ENCODE data around the gene COL4A1.
A peak's percentile ranks its signal among the peaks of the same experiment; 100 is the strongest.
"Not testable (repeated sequence)": the region's sequence is repeated elsewhere in the genome, so short reads cannot be mapped to it uniquely, and the experiment has no call there.

Gene COL4A1

DNA sequence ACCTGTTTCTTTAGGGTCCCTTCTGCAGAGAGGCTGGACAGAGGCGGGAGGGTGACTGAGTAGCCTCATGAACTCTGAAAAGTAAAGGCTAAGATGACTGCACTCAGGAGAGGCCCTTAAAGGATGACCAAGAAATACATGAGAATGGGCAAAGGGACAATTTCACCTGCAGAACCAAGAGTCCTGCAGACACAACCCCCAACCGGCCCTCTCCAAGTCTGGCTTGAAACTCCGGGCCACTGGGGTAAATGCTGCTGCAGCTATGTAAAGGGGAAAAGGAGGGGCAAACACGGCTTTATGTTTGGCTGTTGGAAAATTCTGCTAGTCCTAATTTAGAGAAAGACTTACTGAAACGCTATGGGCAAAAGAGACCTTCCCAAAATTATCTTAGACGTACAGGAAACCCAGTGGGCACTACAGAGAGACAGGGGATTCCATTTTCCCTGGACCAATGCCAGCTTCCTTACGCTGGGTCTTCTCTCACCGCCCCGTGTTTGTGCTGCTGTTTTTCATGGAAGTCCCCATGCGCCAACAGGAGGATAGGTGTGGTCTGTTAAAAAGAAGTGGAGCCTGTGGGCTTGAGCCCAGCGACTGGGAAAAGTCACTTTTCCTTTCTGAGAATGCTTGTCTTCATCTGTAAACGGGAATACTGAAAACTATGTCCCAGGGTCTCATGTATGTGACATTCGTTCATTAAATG, 10.7 kb upstream of the COL4A1 start:
- H3K9me3 ChIP-seq (ENCODE audit: control insufficient read depth in 1 of 2, low read length in 2 of 2): no peaks in the 10 kb centered on the region
- H3K27me3 ChIP-seq (ENCODE audit: control insufficient read depth in 1 of 2, insufficient read depth in 2 of 2, low read length in 2 of 2): peaks cover 0 to 3% of the 10 kb centered on the region in 2 donors
- no peak overlapping the region for H3K27ac ChIP-seq (ENCODE audit: low read depth, low read length)
- H3K36me3 ChIP-seq (ENCODE audit: control insufficient read depth in 1 of 2, insufficient read depth in 2 of 2, low read length in 2 of 2): peaks cover 0 to 5% of the 10 kb centered on the region in 2 donors
- no peak overlapping the region for H3K9ac ChIP-seq (ENCODE audit: low read depth in 1 of 2, low read length in 2 of 2)
- H3K4me1 ChIP-seq (ENCODE audit: control insufficient read depth in 1 of 2, insufficient read depth in 2 of 2, low read length in 2 of 2): peaks cover 0 to 7% of the 10 kb centered on the region in 2 donors
- no peak overlapping the region for H3K4me3 ChIP-seq (ENCODE audit: low read depth in 1 of 2, low read length in 2 of 2)

DNA sequence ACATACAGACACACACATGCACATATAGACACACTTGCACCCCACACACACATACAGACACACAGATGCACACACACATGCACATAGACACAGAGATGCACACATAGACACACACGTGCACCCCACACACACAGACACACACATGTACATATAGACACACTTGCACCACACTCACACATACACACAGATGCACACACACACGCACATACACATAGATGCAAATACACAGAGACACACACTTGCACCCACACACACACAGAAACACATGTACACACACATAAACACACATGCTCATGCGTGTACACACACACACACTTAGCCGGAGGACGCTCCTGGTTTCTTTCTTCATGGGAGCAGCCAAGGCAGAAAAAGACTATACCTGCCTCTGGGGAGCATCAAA, 10.1 kb upstream of the COL4A1 start:
- Histone ChIP-seq H3K27ac (ENCODE audit: low read depth, low read length) (no peak overlapping the region), H3K4me1 (ENCODE audit: control insufficient read depth in 1 of 2, insufficient read depth in 2 of 2, low read length in 2 of 2) (peaks cover 0 to 7% of the 10 kb centered on the region in 2 donors), H3K27me3 (ENCODE audit: control insufficient read depth in 1 of 2, insufficient read depth in 2 of 2, low read length in 2 of 2) (peaks cover 0 to 3% of the 10 kb centered on the region in 2 donors), H3K9ac (ENCODE audit: low read depth in 1 of 2, low read length in 2 of 2) (peak overlapping the region in 1 of 2 donors; percentile 4), H3K9me3 (ENCODE audit: control insufficient read depth in 1 of 2, low read length in 2 of 2) (no peaks in the 10 kb centered on the region), H3K4me3 (ENCODE audit: low read depth in 1 of 2, low read length in 2 of 2) (no peak overlapping the region), H3K36me3 (ENCODE audit: control insufficient read depth in 1 of 2, insufficient read depth in 2 of 2, low read length in 2 of 2) (peaks cover 0 to 5% of the 10 kb centered on the region in 2 donors)

DNA sequence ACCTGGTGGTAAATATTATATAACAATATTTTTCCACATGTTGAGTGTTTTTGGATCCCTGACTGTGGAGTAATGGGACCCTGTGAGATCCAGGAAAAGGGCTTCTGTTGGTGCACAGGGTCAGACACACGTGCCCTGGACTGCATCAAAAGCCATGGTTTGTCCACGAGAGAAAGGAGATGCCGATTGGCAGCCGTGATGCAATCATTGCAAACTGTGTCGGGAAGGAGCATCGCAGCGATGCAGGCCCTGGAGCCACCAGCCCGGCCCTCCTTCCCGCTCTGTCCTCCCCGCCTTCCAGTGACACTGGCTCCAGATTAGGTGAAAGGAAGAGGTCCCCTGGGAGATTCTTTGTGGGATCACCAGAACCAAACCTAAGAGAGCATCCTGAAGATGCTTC, 9.2 kb upstream of the COL4A1 start:
- Histone ChIP-seq H3K36me3 (ENCODE audit: control insufficient read depth in 1 of 2, insufficient read depth in 2 of 2, low read length in 2 of 2) (peaks cover 0 to 5% of the 10 kb centered on the region in 2 donors), H3K27me3 (ENCODE audit: control insufficient read depth in 1 of 2, insufficient read depth in 2 of 2, low read length in 2 of 2) (peaks cover 3% of the 10 kb centered on the region in 2 donors), H3K4me1 (ENCODE audit: control insufficient read depth in 1 of 2, insufficient read depth in 2 of 2, low read length in 2 of 2) (peaks cover 0 to 7% of the 10 kb centered on the region in 2 donors), H3K4me3 (ENCODE audit: low read depth in 1 of 2, low read length in 2 of 2) (no peak overlapping the region), H3K9ac (ENCODE audit: low read depth in 1 of 2, low read length in 2 of 2) (no peak overlapping the region), H3K9me3 (ENCODE audit: control insufficient read depth in 1 of 2, low read length in 2 of 2) (no peaks in the 10 kb centered on the region), H3K27ac (ENCODE audit: low read depth, low read length) (no peak overlapping the region)

DNA sequence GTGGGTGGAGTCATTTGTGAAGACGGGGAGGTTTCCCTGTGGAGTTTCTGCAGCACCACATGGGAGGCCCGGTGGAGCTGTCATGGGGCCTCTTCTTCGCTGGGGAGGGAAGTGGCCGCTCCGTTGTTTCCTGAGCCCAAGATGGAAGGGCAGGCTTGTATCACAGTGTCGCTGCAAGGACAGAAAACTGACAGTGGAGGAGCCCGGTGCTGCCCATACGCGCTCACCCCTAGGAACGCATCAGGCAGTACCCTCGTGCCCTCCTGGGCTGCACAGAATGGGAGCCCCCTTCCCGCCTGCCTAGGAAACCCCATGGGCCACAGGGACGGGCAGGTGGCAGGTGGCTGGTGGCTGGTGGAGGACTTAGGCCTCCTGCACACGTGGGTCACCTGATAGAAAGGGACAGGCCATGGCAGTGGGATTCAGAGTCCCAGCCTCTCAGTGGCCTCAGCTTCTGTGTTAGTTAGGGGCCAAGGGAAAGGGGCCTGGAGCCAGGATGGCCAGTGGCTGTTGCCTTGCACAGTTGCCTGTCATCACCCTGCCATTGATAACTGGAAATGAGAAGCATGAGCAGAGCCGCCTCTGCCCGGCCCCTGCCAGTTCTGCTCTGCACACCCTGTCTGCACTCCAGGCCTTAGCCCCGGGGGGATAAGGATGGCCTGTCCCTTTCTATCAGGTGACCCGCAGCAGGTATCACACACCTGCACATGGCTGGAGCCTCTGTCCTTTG, 7.7 kb upstream of the COL4A1 start:
- H3K9ac ChIP-seq (ENCODE audit: low read depth in 1 of 2, low read length in 2 of 2): no peak overlapping the region
- no peaks in the 10 kb centered on the region for H3K9me3 ChIP-seq (ENCODE audit: control insufficient read depth in 1 of 2, low read length in 2 of 2)
- peaks cover 0 to 5% of the 10 kb centered on the region in 2 donors for H3K36me3 ChIP-seq (ENCODE audit: control insufficient read depth in 1 of 2, insufficient read depth in 2 of 2, low read length in 2 of 2)
- no peak overlapping the region for H3K27ac ChIP-seq (ENCODE audit: low read depth, low read length)
- peaks cover 3 to 11% of the 10 kb centered on the region in 2 donors for H3K27me3 ChIP-seq (ENCODE audit: control insufficient read depth in 1 of 2, insufficient read depth in 2 of 2, low read length in 2 of 2)
- peaks cover 3 to 13% of the 10 kb centered on the region in 2 donors for H3K4me1 ChIP-seq (ENCODE audit: control insufficient read depth in 1 of 2, insufficient read depth in 2 of 2, low read length in 2 of 2)
- H3K4me3 ChIP-seq (ENCODE audit: low read depth in 1 of 2, low read length in 2 of 2): no peak overlapping the region

DNA sequence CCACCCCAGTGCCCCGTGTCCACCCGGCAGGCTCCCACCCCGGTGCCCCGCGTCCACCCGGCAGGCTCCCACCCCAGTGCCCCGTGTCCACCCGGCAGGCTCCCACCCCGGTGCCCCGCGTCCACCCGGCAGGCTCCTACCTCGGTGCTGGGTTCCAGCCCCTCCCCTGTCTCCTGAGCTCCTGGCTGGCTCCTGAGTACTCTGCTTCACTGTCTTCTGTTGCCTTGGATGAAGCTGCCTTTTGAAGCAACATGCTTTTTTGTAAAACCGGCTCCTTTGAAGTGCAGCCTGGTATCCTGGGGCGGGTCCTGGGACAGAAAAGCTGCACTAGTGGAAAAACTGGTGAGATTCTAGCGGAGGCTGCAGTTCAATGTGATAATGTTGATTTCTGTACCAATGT, 6.8 kb upstream of the COL4A1 start:
- H3K4me3 ChIP-seq (ENCODE audit: low read depth in 1 of 2, low read length in 2 of 2); H3K9me3 ChIP-seq (ENCODE audit: control insufficient read depth in 1 of 2, low read length in 2 of 2); H3K36me3 ChIP-seq (ENCODE audit: control insufficient read depth in 1 of 2, insufficient read depth in 2 of 2, low read length in 2 of 2); H3K27ac ChIP-seq (ENCODE audit: low read depth, low read length); H3K9ac ChIP-seq (ENCODE audit: low read depth in 1 of 2, low read length in 2 of 2): not testable (repeated sequence)
- Histone ChIP-seq H3K4me1 (ENCODE audit: control insufficient read depth in 1 of 2, insufficient read depth in 2 of 2, low read length in 2 of 2) (peaks cover 10 to 20% of the 10 kb centered on the region in 2 donors), H3K27me3 (ENCODE audit: control insufficient read depth in 1 of 2, insufficient read depth in 2 of 2, low read length in 2 of 2) (peaks cover 10 to 17% of the 10 kb centered on the region in 2 donors)

DNA sequence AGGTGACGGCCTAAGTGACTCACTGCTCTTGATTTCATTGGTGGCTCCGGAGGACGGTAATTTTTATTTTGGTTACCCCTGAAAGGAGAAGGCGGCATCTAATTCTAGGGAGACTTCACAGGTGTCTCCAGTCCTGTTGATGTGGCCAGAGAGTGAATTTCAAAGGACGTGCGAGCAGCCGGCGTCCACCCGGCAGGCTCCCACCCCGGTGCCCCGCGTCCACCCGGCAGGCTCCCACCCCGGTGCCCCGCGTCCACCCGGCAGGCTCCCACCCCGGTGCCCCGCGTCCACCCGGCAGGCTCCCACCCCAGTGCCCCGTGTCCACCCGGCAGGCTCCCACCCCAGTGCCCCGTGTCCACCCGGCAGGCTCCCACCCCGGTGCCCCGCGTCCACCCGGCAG, 6.3 kb upstream of the COL4A1 start:
- peaks cover 10 to 21% of the 10 kb centered on the region in 2 donors for H3K4me1 ChIP-seq (ENCODE audit: control insufficient read depth in 1 of 2, insufficient read depth in 2 of 2, low read length in 2 of 2)
- H3K36me3 ChIP-seq (ENCODE audit: control insufficient read depth in 1 of 2, insufficient read depth in 2 of 2, low read length in 2 of 2); H3K9ac ChIP-seq (ENCODE audit: low read depth in 1 of 2, low read length in 2 of 2); H3K27ac ChIP-seq (ENCODE audit: low read depth, low read length); H3K9me3 ChIP-seq (ENCODE audit: control insufficient read depth in 1 of 2, low read length in 2 of 2): not testable (repeated sequence)
- peaks cover 15 to 22% of the 10 kb centered on the region in 2 donors for H3K27me3 ChIP-seq (ENCODE audit: control insufficient read depth in 1 of 2, insufficient read depth in 2 of 2, low read length in 2 of 2)
- H3K4me3 ChIP-seq (ENCODE audit: low read depth in 1 of 2, low read length in 2 of 2): peak overlapping the region in 1 of 2 donors; percentile 8

DNA sequence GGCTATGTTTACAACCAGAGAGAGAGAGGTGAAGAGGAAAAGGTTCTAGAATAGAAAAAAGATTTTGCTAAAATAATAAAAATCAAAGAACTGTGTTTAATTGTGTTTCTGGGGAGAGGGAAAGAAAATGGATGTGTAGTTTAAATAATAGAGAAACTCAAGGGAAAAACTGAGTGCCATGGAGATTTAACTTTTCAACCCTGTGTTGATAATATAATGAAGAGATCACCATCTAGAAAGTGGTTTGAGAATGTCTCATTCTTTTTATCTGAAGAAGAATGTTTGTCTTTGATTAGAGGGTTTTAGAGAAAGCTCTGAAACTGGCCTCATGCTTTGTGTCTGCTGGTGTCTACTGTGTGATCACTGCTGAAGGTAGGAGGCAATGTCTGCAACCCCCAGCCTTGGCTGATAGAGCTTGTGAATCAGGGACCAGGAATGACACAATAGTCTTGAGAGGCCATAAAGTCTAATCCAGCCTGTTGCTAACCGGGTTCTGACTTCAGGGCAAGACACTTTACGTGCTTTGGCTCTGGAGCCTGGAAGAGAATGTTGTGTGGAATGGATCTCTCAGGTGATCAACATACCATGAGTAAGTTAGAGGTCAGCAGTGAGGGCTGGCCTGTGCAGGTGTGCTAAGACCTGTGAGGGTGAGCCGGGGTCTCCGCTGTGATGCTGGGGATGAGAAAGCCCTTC, 5.5 kb upstream of the COL4A1 start:
- Histone ChIP-seq H3K9ac (ENCODE audit: low read depth in 1 of 2, low read length in 2 of 2) (no peak overlapping the region), H3K4me1 (ENCODE audit: control insufficient read depth in 1 of 2, insufficient read depth in 2 of 2, low read length in 2 of 2) (peaks cover 10 to 21% of the 10 kb centered on the region in 2 donors), H3K27me3 (ENCODE audit: control insufficient read depth in 1 of 2, insufficient read depth in 2 of 2, low read length in 2 of 2) (peaks cover 22 to 30% of the 10 kb centered on the region in 2 donors), H3K27ac (ENCODE audit: low read depth, low read length) (peak overlapping the region; percentile 23), H3K4me3 (ENCODE audit: low read depth in 1 of 2, low read length in 2 of 2) (peak overlapping the region in 1 of 2 donors; percentile 8), H3K9me3 (ENCODE audit: control insufficient read depth in 1 of 2, low read length in 2 of 2) (no peaks in the 10 kb centered on the region), H3K36me3 (ENCODE audit: control insufficient read depth in 1 of 2, insufficient read depth in 2 of 2, low read length in 2 of 2) (peaks cover 4 to 5% of the 10 kb centered on the region in 2 donors)

DNA sequence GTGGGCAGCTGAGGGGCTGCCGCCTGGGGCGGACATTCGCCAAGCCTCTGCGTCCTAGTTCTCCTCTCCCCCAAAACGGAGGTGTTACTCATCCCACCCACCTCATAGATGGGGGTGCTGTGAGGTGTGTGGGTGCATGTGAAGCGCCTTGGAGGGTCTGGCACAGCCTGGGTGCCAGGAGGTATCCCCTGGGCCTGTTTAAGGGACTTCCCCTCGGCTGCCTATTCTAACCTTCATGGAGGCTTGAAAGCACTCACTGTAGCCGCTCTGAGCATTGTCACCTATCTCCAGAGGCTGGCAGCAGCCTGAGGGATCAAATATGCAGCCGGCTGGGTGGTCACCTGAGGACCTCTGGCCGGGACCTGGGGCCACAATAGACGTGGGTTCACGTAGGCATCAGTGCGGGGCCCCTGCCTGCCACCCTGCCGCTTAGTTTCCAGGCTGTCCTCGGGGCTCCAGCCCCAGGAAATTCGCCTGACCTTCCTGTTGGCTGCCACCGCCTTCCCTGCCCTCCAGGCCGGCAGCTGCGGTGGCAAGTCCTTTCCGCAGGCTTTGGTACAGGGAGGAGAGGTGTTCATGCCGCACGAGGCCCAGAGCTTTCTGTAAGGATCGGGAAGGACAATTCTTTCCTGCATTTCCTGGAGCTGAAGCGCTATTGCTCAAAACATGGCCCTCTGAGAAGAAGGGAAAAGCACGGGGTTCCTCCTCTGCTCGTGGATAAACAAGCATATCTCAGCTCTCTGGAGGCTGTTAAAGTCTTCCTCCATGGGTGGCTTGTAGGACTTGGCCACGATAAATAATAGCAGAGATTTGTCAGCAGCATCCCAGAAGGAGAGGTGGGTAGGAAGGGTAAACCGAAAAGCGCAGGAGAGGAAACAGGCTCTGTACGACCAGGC, 4.7 kb upstream of the COL4A1 start:
- Histone ChIP-seq H3K9me3 (ENCODE audit: control insufficient read depth in 1 of 2, low read length in 2 of 2) (no peaks in the 10 kb centered on the region), H3K27me3 (ENCODE audit: control insufficient read depth in 1 of 2, insufficient read depth in 2 of 2, low read length in 2 of 2) (peaks cover 20 to 31% of the 10 kb centered on the region in 2 donors), H3K27ac (ENCODE audit: low read depth, low read length) (peak overlapping the region; percentile 42), H3K4me1 (ENCODE audit: control insufficient read depth in 1 of 2, insufficient read depth in 2 of 2, low read length in 2 of 2) (peaks cover 10 to 17% of the 10 kb centered on the region in 2 donors), H3K4me3 (ENCODE audit: low read depth in 1 of 2, low read length in 2 of 2) (no peak overlapping the region), H3K9ac (ENCODE audit: low read depth in 1 of 2, low read length in 2 of 2) (peak overlapping the region in 1 of 2 donors; percentile 33), H3K36me3 (ENCODE audit: control insufficient read depth in 1 of 2, insufficient read depth in 2 of 2, low read length in 2 of 2) (peaks cover 0 to 4% of the 10 kb centered on the region in 2 donors)

DNA sequence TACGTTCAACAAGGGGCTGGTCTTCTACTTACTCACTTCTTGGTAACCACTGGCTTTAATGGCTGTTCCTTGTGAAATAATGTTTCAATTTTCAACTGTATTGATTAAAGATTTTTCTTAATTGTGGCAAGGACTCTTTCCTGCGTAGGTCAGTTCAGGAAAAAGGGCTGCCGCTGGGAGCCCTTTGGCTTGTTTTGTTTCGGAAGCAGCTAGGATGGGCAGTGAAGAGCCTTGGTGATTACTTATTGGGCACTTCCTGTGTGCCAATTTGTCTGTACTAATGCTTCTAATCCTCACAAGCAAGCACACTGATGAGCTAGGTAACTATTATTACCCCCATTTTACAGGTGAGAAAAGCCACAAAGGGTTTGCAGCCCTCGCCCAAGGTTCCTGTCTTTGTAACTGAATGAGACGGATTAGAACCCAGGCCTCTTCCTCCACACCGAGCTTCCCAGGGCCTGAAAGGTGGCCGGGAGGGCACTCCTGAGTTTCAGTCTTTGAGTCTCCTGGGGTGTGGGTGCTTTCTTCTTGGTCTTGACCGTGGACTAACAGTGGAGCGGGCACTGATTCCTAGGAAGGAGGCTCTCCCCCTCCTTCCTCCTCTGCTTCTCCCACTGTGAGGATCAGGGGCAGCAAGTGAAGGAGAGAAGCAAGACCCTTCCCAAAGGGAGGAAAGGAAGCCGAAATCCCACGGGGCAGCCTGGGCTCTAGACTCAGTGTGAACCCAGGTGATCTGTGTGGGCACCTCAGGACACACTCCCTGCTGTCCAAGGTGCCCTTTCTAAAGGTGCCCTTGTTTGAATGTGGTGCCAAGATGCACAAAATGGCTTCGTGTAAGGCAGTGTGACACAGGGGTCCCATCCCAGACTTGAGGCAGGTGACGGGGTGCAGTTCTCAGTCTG, 3.8 kb upstream of the COL4A1 start:
- Histone ChIP-seq H3K4me3 (ENCODE audit: low read depth in 1 of 2, low read length in 2 of 2) (peak overlapping the region in 1 of 2 donors; percentile 26), H3K9ac (ENCODE audit: low read depth in 1 of 2, low read length in 2 of 2) (peak overlapping the region; percentile 18 to 33), H3K9me3 (ENCODE audit: control insufficient read depth in 1 of 2, low read length in 2 of 2) (no peaks in the 10 kb centered on the region), H3K27ac (ENCODE audit: low read depth, low read length) (peak overlapping the region; percentile 42), H3K36me3 (ENCODE audit: control insufficient read depth in 1 of 2, insufficient read depth in 2 of 2, low read length in 2 of 2) (peaks cover 0 to 4% of the 10 kb centered on the region in 2 donors), H3K27me3 (ENCODE audit: control insufficient read depth in 1 of 2, insufficient read depth in 2 of 2, low read length in 2 of 2) (peaks cover 20 to 31% of the 10 kb centered on the region in 2 donors), H3K4me1 (ENCODE audit: control insufficient read depth in 1 of 2, insufficient read depth in 2 of 2, low read length in 2 of 2) (peaks cover 10 to 17% of the 10 kb centered on the region in 2 donors)

All from duodenal mucosa (tissue), 2 donors.